Stimulated activated naive CD8-positive, alpha-beta T cell treated with anti-CD3 and anti-CD28 coated beads, Interleukin-15, Interleukin-2, amounts not matched to agents 100 U/mL and 50 U/mL, for 24 hours (primary cell): ENCODE measurements around the gene KRT72.

Experiments used
- ATAC-seq: fragments of 150-1000 bp; cut with Tn5 transposase; one replicate; pipeline ENCODE4 v1.10.0; 2021
- DNase-seq: peaks from one replicate; pipeline ENCODE4 v3.0.0; 2021

KRT72 gene

GRCh38 chr12:52600941-52601481 lies at the start of gene KRT72:
KRT72 (minus strand) TSS chr12:52601463; CDS start chr12:52601452, 11 bp downstream.
- no peak for ATAC-seq

GRCh38 chr12:52650520-52651081 lies 49.3 kb upstream of the KRT72 start:
- no peak for ATAC-seq
- no peak for DNase-seq

More at GRCh38 chr12:52600941-52601481, at the start of gene KRT72:
- DNase-seq: no peak

- no peak for DNase-seq
- no peak for ATAC-seq
These were observed 47.8 kb upstream of the KRT72 start for GRCh38 chr12:52649066-52649465.

- no peak for ATAC-seq
- DNase-seq: no peak
These were observed 46.8 kb upstream of the KRT72 start for GRCh38 chr12:52648012-52648550.

GRCh38 chr12:52647601-52648000 lies 46.3 kb upstream of the KRT72 start:
- ATAC-seq (no peak), DNase-seq (no peak)

GRCh38 chr12:52646613-52647012 lies 45.4 kb upstream of the KRT72 start:
- no peak for ATAC-seq

GRCh38 chr12:52645982-52646381 lies 44.7 kb upstream of the KRT72 start:
- ATAC-seq: no peak
- no peak for DNase-seq

More at GRCh38 chr12:52646613-52647012, 45.4 kb upstream of the KRT72 start:
- no peak for DNase-seq

GRCh38 chr12:52645120-52645761 lies 44.0 kb upstream of the KRT72 start:
- no peak for DNase-seq

GRCh38 chr12:52644078-52644415 lies 42.8 kb upstream of the KRT72 start:
- ATAC-seq (no peak), DNase-seq (no peak)

More at GRCh38 chr12:52645120-52645761, 44.0 kb upstream of the KRT72 start:
- peak; percentile 71 for ATAC-seq

- DNase-seq (no peak), ATAC-seq (no peak)
These were observed 42.2 kb upstream of the KRT72 start for GRCh38 chr12:52643233-52644077.

GRCh38 chr12:52641468-52641867 lies 40.2 kb upstream of the KRT72 start:
- DNase-seq (no peak), ATAC-seq (no peak)

- ATAC-seq (no peak), DNase-seq (no peak)
These were observed 36.0 kb upstream of the KRT72 start for GRCh38 chr12:52637299-52637698.

GRCh38 chr12:52636592-52637258 lies 35.5 kb upstream of the KRT72 start:
- DNase-seq (no peak), ATAC-seq (no peak)

GRCh38 chr12:52636189-52636588 lies 34.9 kb upstream of the KRT72 start:
- ATAC-seq (no peak), DNase-seq (no peak)

GRCh38 chr12:52634266-52635056 lies 33.2 kb upstream of the KRT72 start:
- DNase-seq: no peak
- no peak for ATAC-seq

GRCh38 chr12:52633383-52633782 lies 32.1 kb upstream of the KRT72 start:
- peak; percentile 7 for DNase-seq
- no peak for ATAC-seq

GRCh38 chr12:52632656-52633055 lies 31.4 kb upstream of the KRT72 start:
- no peak for DNase-seq
- no peak for ATAC-seq

- DNase-seq (no peak), ATAC-seq (no peak)
These were observed 30.6 kb upstream of the KRT72 start for GRCh38 chr12:52631676-52632459.

GRCh38 chr12:52631264-52631663 lies 30.0 kb upstream of the KRT72 start:
- ATAC-seq (no peak), DNase-seq (no peak)

GRCh38 chr12:52630599-52631200 lies 29.4 kb upstream of the KRT72 start:
- DNase-seq (no peak), ATAC-seq (no peak)
